Panc1 (cell line): Measurements from ENCODE around the gene DCAF16. TPM values are rescaled to one million over a fixed set of nuclear protein-coding genes. Genes with fewer than 3 reads are reported as not detected.

Source experiments
- ATAC-seq: fragments of 200-7000 bp; cut with Tn5 transposase; 2 replicates; pipeline ENCODE4 v1.9.1; 2020; ENCODE audit warnings: mild to moderate bottlenecking, moderate library complexity
- BruUV-seq: library from RNA; stranded (reverse); fragments of 400-500 nt; replicated peaks from 2 replicates; lab custom pipeline; 2021; lab: Mats Ljungman, UMichigan
- CTCF ChIA-PET: fragments of 300-600 bp; sonication (Branson Sonifier 250); formaldehyde crosslinking; loops from one replicate; lab custom pipeline; 2022; ENCODE audit warnings: antibody characterized with exemption; lab: Charles Lee
- POLR2A ChIA-PET: fragments of 300-600 bp; sonication (Branson Sonifier 250); formaldehyde crosslinking; loops from one replicate; lab custom pipeline; 2022; ENCODE audit warnings: antibody characterized with exemption; lab: Charles Lee
- DNase-seq: peaks from one replicate; pipeline ENCODE4 v3.0.0-alpha.2; 2010; ENCODE audit warnings: low read depth, low spot score
- H3K27ac ChIP-seq: 2 replicates; pipeline ENCODE4 v1.5.1; 2011; ENCODE audit warnings: mild to moderate bottlenecking, low read length, inconsistent platforms
- H3K27me3 ChIP-seq: fragments of 200-500 bp; sonication (Bioruptor generic); 2 replicates; pipeline ENCODE4 v1.6.0; 2014; ENCODE audit warnings: low read length, inconsistent platforms; ENCODE audit not compliant: control insufficient read depth, insufficient read depth
- H3K36me3 ChIP-seq: fragments of 200-500 bp; sonication (Bioruptor generic); 2 replicates; pipeline ENCODE4 v1.5.1; 2014; ENCODE audit warnings: inconsistent platforms, mild to moderate bottlenecking, low read length, moderate library complexity; ENCODE audit not compliant: control insufficient read depth, insufficient read depth
- H3K4me1 ChIP-seq: 2 replicates; pipeline ENCODE4 v1.5.1; 2011; ENCODE audit warnings: inconsistent platforms, mild to moderate bottlenecking, low read length, moderate library complexity; ENCODE audit not compliant: control insufficient read depth, insufficient read depth
- H3K4me3 ChIP-seq, 2 experiments: 2 replicates each; pipeline ENCODE4 v1.5.1; 2011 to 2012; ENCODE audit warnings: low read depth in 2 of 2, low read length in 2 of 2, mild to moderate bottlenecking in 2 of 2, inconsistent platforms in 1 of 2, moderate library complexity in 1 of 2
- H3K9me3 ChIP-seq: fragments of 200-500 bp; sonication (Bioruptor generic); 2 replicates; pipeline ENCODE4 v1.5.1; 2014; ENCODE audit warnings: low read depth, mild to moderate bottlenecking, inconsistent platforms, low read length, moderate library complexity; ENCODE audit not compliant: control insufficient read depth, insufficient read depth
- CTCF ChIP-seq: fragments of 450-650 bp; IDR thresholded peaks from 2 replicates; pipeline ENCODE4 v1.5.1; 2017; ENCODE audit warnings: mild to moderate bottlenecking
- POLR2AphosphoS5 ChIP-seq: IDR thresholded peaks from 2 replicates; pipeline ENCODE4 v1.6.1; 2012; ENCODE audit warnings: mild to moderate bottlenecking, low read depth, low read length, moderate library complexity
- REST ChIP-seq, 2 experiments: IDR thresholded peaks; 2 replicates each; pipeline ENCODE4 v1.6.1; 2011 to 2012; ENCODE audit warnings: low read depth in 2 of 2, control low read depth in 1 of 2, low read length in 1 of 2, mild to moderate bottlenecking in 1 of 2, moderate library complexity in 1 of 2; ENCODE audit not compliant: insufficient read depth in 1 of 2
- SIN3A ChIP-seq: IDR thresholded peaks from 2 replicates; pipeline ENCODE4 v1.6.1; 2012; ENCODE audit warnings: low read depth, mild to moderate bottlenecking, low read length, moderate library complexity, borderline replicate concordance; ENCODE audit not compliant: insufficient read depth
- TCF7L2 ChIP-seq: IDR thresholded peaks from 2 replicates; pipeline ENCODE4 v1.6.1; 2011; ENCODE audit warnings: mild to moderate bottlenecking, low read depth, low read length, inconsistent platforms
- in situ Hi-C: cut with HindIII; loops from 2 replicates; pipeline ENCODE4 v1.10.0; 2016; ENCODE audit warnings: low sequenced_read_pairs, low pct_unique_long_range_greater_than_20kb
- intact Hi-C: fragments of 100-400 bp; cut with micrococcal nuclease; formaldehyde crosslinking; loops from one replicate; pipeline ENCODE4 v1.10.0; 2022; ENCODE audit not compliant: unreplicated experiment
- total RNA-seq: library from RNA; stranded (reverse); gene quantifications from one replicate; pipeline ENCODE4 v1.2.1, GENCODE V29; 2021; ENCODE audit not compliant: unreplicated experiment

Gene DCAF16
- total RNA-seq, 1 experiment from 2014 or later = 28.6 TPM

- no peaks in the 10 kb centered on the region for H3K36me3 ChIP-seq
- in situ Hi-C loops = no loop called here
- H3K9me3 ChIP-seq = no peaks in the 10 kb centered on the region
- no peak for TF ChIP-seq POLR2AphosphoS5
- no peak for TF ChIP-seq SIN3A
- TF ChIP-seq CTCF = no peak
- no peak for TF ChIP-seq TCF7L2
- TF ChIP-seq REST (IDR thresholded peaks at IDR 0.05; ENCODE audit: insufficient read depth in 1 of 2, low read depth in 2 of 2, low read length in 1 of 2) = no peak
- intact Hi-C loops = no loop called here
- ChIA-PET POLR2A (no interaction called here), CTCF (no interaction called here)
- DNase-seq (no peak), ATAC-seq (no peak)
- no peak overlapping the region for H3K4me3 ChIP-seq
- no peaks in the 10 kb centered on the region for H3K4me1 ChIP-seq
- no peak overlapping the region for H3K27ac ChIP-seq
- BruUV-seq = no TSS peak
- H3K27me3 ChIP-seq = no peaks in the 10 kb centered on the region
Measured at GRCh38 chr4:17758485-17758884, 52.1 kb downstream of the DCAF16 start.

GRCh38 chr4:17757621-17758020 lies 52.9 kb downstream of the DCAF16 start:
- POLR2A ChIA-PET = no interaction called here
- intact Hi-C loops (no loop called here), in situ Hi-C loops (no loop called here)
- Histone ChIP-seq H3K27ac (no peak overlapping the region), H3K4me3 (no peak overlapping the region), H3K36me3 (no peaks in the 10 kb centered on the region), H3K9me3 (no peaks in the 10 kb centered on the region), H3K4me1 (no peaks in the 10 kb centered on the region), H3K27me3 (no peaks in the 10 kb centered on the region)
- DNase-seq (no peak), ATAC-seq (no peak)
- TF ChIP-seq POLR2AphosphoS5 (no peak), TCF7L2 (no peak), SIN3A (no peak), CTCF (no peak), REST (IDR thresholded peaks at IDR 0.05; ENCODE audit: insufficient read depth in 1 of 2, low read depth in 2 of 2, low read length in 1 of 2) (no peak)
- CTCF ChIA-PET = no interaction called here
- BruUV-seq = no TSS peak
